Ectodermal cell (in vitro differentiated cells): ENCODE results near the gene GPANK1.

ENCODE experiments used
- H3K27ac ChIP-seq: 2 replicates; pipeline ENCODE4 v1.7.0; 2013; ENCODE audit warnings: mild to moderate bottlenecking, low read depth, low read length; ENCODE audit not compliant: insufficient read depth, poor library complexity, severe bottlenecking
- H3K27me3 ChIP-seq: 2 replicates; pipeline ENCODE4 v1.7.0; 2013; ENCODE audit warnings: mild to moderate bottlenecking, low read length; ENCODE audit not compliant: insufficient read depth, control insufficient read depth, poor library complexity, severe bottlenecking
- H3K36me3 ChIP-seq: one replicate; pipeline ENCODE4 v1.7.0; 2013; ENCODE audit warnings: low read length; ENCODE audit not compliant: control insufficient read depth, insufficient read depth
- H3K4me1 ChIP-seq: one replicate; pipeline ENCODE4 v1.7.0; 2013; ENCODE audit warnings: low read length; ENCODE audit not compliant: control insufficient read depth, insufficient read depth
- H3K4me3 ChIP-seq: 2 replicates; pipeline ENCODE4 v1.7.0; 2013; ENCODE audit warnings: low read depth, low read length, control low read depth; ENCODE audit not compliant: insufficient read depth
- H3K9me3 ChIP-seq: 2 replicates; pipeline ENCODE4 v1.7.0; 2013; ENCODE audit warnings: mild to moderate bottlenecking, low read length, moderate library complexity; ENCODE audit not compliant: control insufficient read depth
- WGBS, 2 experiments: methylation state at CpG; one replicate each; pipeline ENCODE4 v1.1.7; 2013; ENCODE audit warnings: missing lambda C conversion rate in 2 of 2; 5-methylcytosine and 5-hydroxymethylcytosine counted together

GPANK1 gene

GRCh38 chr6:31691564-31692108, 26.8 kb upstream of the GPANK1 start:
- no peak overlapping the region for H3K4me3 ChIP-seq
- no peaks in the 10 kb centered on the region for H3K9me3 ChIP-seq
- H3K4me1 ChIP-seq = no peaks in the 10 kb centered on the region
- peaks cover 25% of the 10 kb centered on the region for H3K36me3 ChIP-seq
- no peaks in the 10 kb centered on the region for H3K27me3 ChIP-seq
- H3K27ac ChIP-seq = no peak overlapping the region
- WGBS, 2 experiments = 94 to 95% methylated on average over 12 of the region's 12 CpGs

GRCh38 chr6:31691078-31691463, 26.3 kb upstream of the GPANK1 start:
- Histone ChIP-seq H3K27ac (no peak overlapping the region), H3K9me3 (no peaks in the 10 kb centered on the region), H3K4me3 (no peak overlapping the region), H3K27me3 (no peaks in the 10 kb centered on the region), H3K36me3 (peaks cover 30% of the 10 kb centered on the region), H3K4me1 (no peaks in the 10 kb centered on the region)
- 96 to 100% methylated on average over 4 to 5 of the region's 6 CpGs for WGBS, 2 experiments

- Histone ChIP-seq H3K9me3 (no peaks in the 10 kb centered on the region), H3K36me3 (peaks cover 30% of the 10 kb centered on the region), H3K27me3 (no peaks in the 10 kb centered on the region), H3K27ac (no peak overlapping the region), H3K4me3 (no peak overlapping the region), H3K4me1 (no peaks in the 10 kb centered on the region)
- WGBS, 2 experiments = 92 to 93% methylated on average over 8 to 10 of the region's 10 CpGs
These were observed 25.7 kb upstream of the GPANK1 start for GRCh38 chr6:31690231-31691077.

GRCh38 chr6:31689249-31690110, 24.7 kb upstream of the GPANK1 start:
- H3K4me1 ChIP-seq = no peaks in the 10 kb centered on the region
- 84 to 88% methylated on average over 10 to 11 of the region's 11 CpGs for WGBS, 2 experiments
- H3K4me3 ChIP-seq = no peak overlapping the region
- no peak overlapping the region for H3K27ac ChIP-seq
- peaks cover 23% of the 10 kb centered on the region for H3K36me3 ChIP-seq
- no peaks in the 10 kb centered on the region for H3K9me3 ChIP-seq
- H3K27me3 ChIP-seq = no peaks in the 10 kb centered on the region

- 91 to 92% methylated on average over 14 of the region's 14 CpGs for WGBS, 2 experiments
These were observed 23.3 kb upstream of the GPANK1 start for GRCh38 chr6:31687860-31688693.

GRCh38 chr6:31687321-31687720, 22.5 kb upstream of the GPANK1 start:
- H3K36me3 ChIP-seq = peaks cover 18% of the 10 kb centered on the region
- no peak overlapping the region for H3K27ac ChIP-seq
- H3K4me1 ChIP-seq = peaks cover 9% of the 10 kb centered on the region
- no peaks in the 10 kb centered on the region for H3K9me3 ChIP-seq
- 81% methylated on average over 8 of the region's 8 CpGs for whole genome bisulfite sequencing, 2 experiments
- peaks cover 2% of the 10 kb centered on the region for H3K27me3 ChIP-seq
- no peak overlapping the region for H3K4me3 ChIP-seq

More at GRCh38 chr6:31687860-31688693, 23.3 kb upstream of the GPANK1 start:
- H3K27me3 ChIP-seq = no peaks in the 10 kb centered on the region
- H3K27ac ChIP-seq = no peak overlapping the region
- H3K4me1 ChIP-seq = peaks cover 9% of the 10 kb centered on the region
- no peak overlapping the region for H3K4me3 ChIP-seq
- H3K36me3 ChIP-seq = peaks cover 21% of the 10 kb centered on the region
- no peaks in the 10 kb centered on the region for H3K9me3 ChIP-seq

GRCh38 chr6:31686483-31686882, 21.7 kb upstream of the GPANK1 start:
- 93 to 95% methylated on average over 5 of the region's 5 CpGs for WGBS, 2 experiments
- Histone ChIP-seq H3K36me3 (peaks cover 18% of the 10 kb centered on the region), H3K27ac (no peak overlapping the region), H3K4me3 (no peak overlapping the region), H3K27me3 (peaks cover 10% of the 10 kb centered on the region), H3K4me1 (peaks cover 9% of the 10 kb centered on the region), H3K9me3 (no peaks in the 10 kb centered on the region)

- Histone ChIP-seq H3K36me3 (peaks cover 18% of the 10 kb centered on the region), H3K27ac (no peak overlapping the region), H3K4me3 (peak overlapping the region; percentile 35), H3K27me3 (peaks cover 22% of the 10 kb centered on the region), H3K9me3 (no peaks in the 10 kb centered on the region), H3K4me1 (peaks cover 9% of the 10 kb centered on the region)
- 72 to 73% methylated on average over 13 of the region's 13 CpGs for WGBS, 2 experiments
These were observed 18.8 kb upstream of the GPANK1 start for GRCh38 chr6:31683591-31683990.

GRCh38 chr6:31681135-31681671, 16.4 kb upstream of the GPANK1 start:
- Histone ChIP-seq H3K27me3 (peaks cover 22% of the 10 kb centered on the region), H3K4me1 (peaks cover 9% of the 10 kb centered on the region), H3K4me3 (peak overlapping the region; percentile 42), H3K27ac (no peak overlapping the region), H3K36me3 (no peaks in the 10 kb centered on the region), H3K9me3 (no peaks in the 10 kb centered on the region)
- 2% methylated on average over 40 of the region's 40 CpGs for WGBS, 2 experiments
